Mucosa of stomach (tissue), 1 donor: Measurements from ENCODE around the gene FHL1.

Experiments used
- H3K27me3 ChIP-seq: one replicate; pipeline ENCODE4 v1.7.0; 2013; ENCODE audit warnings: mild to moderate bottlenecking, low read length; ENCODE audit not compliant: control insufficient read depth, insufficient read depth
- H3K36me3 ChIP-seq: one replicate; pipeline ENCODE4 v1.7.0; 2013; ENCODE audit warnings: low read length; ENCODE audit not compliant: control insufficient read depth, insufficient read depth
- H3K4me1 ChIP-seq: one replicate; pipeline ENCODE4 v1.7.0; 2013; ENCODE audit warnings: mild to moderate bottlenecking, low read length; ENCODE audit not compliant: control insufficient read depth, insufficient read depth
- H3K4me3 ChIP-seq: one replicate; pipeline ENCODE4 v1.7.0; 2013; ENCODE audit warnings: low read length
- H3K9ac ChIP-seq: one replicate; pipeline ENCODE4 v1.7.0; 2013; ENCODE audit warnings: mild to moderate bottlenecking, low read length, moderate library complexity
- H3K9me3 ChIP-seq: one replicate; pipeline ENCODE4 v1.7.0; 2013; ENCODE audit warnings: mild to moderate bottlenecking, low read length, moderate library complexity; ENCODE audit not compliant: control insufficient read depth
- donor health status: Pancreatic carcinoma.

FHL1 gene

GRCh38 chrX:136192839-136193414, 45.6 kb downstream of the FHL1 start:
- Histone ChIP-seq H3K4me3 (no peak overlapping the region), H3K9ac (no peak overlapping the region), H3K4me1 (peaks cover 65% of the 10 kb centered on the region), H3K9me3 (no peaks in the 10 kb centered on the region), H3K27me3 (no peaks in the 10 kb centered on the region), H3K36me3 (no peaks in the 10 kb centered on the region)

GRCh38 chrX:136193771-136194170, 46.4 kb downstream of the FHL1 start:
- Histone ChIP-seq H3K4me3 (no peak overlapping the region), H3K36me3 (no peaks in the 10 kb centered on the region), H3K9me3 (no peaks in the 10 kb centered on the region), H3K9ac (no peak overlapping the region), H3K27me3 (no peaks in the 10 kb centered on the region), H3K4me1 (peaks cover 67% of the 10 kb centered on the region)

GRCh38 chrX:136194536-136194935, 47.2 kb downstream of the FHL1 start:
- H3K4me1 ChIP-seq, result peaks cover 64% of the 10 kb centered on the region

GRCh38 chrX:136195247-136195646, 47.9 kb downstream of the FHL1 start:
- H3K9ac ChIP-seq, result no peak overlapping the region
- no peaks in the 10 kb centered on the region for H3K36me3 ChIP-seq
- peaks cover 59% of the 10 kb centered on the region for H3K4me1 ChIP-seq
- no peak overlapping the region for H3K4me3 ChIP-seq
- no peaks in the 10 kb centered on the region for H3K9me3 ChIP-seq
- no peaks in the 10 kb centered on the region for H3K27me3 ChIP-seq

More at GRCh38 chrX:136194536-136194935, 47.2 kb downstream of the FHL1 start:
- no peak overlapping the region for H3K4me3 ChIP-seq
- no peak overlapping the region for H3K9ac ChIP-seq
- no peaks in the 10 kb centered on the region for H3K9me3 ChIP-seq
- H3K36me3 ChIP-seq, result no peaks in the 10 kb centered on the region
- no peaks in the 10 kb centered on the region for H3K27me3 ChIP-seq

GRCh38 chrX:136196691-136197155, 49.4 kb downstream of the FHL1 start:
- Histone ChIP-seq H3K36me3 (no peaks in the 10 kb centered on the region), H3K9me3 (no peaks in the 10 kb centered on the region), H3K27me3 (no peaks in the 10 kb centered on the region), H3K4me1 (peaks cover 48% of the 10 kb centered on the region), H3K4me3 (no peak overlapping the region), H3K9ac (no peak overlapping the region)

GRCh38 chrX:136198010-136198409, 50.7 kb downstream of the FHL1 start:
- H3K9ac ChIP-seq, result no peak overlapping the region
- no peaks in the 10 kb centered on the region for H3K27me3 ChIP-seq
- H3K36me3 ChIP-seq, result no peaks in the 10 kb centered on the region
- no peaks in the 10 kb centered on the region for H3K9me3 ChIP-seq
- H3K4me3 ChIP-seq, result no peak overlapping the region
- H3K4me1 ChIP-seq, result peaks cover 42% of the 10 kb centered on the region

GRCh38 chrX:136198678-136199243, 51.4 kb downstream of the FHL1 start:
- Histone ChIP-seq H3K36me3 (no peaks in the 10 kb centered on the region), H3K4me1 (peaks cover 35% of the 10 kb centered on the region), H3K27me3 (no peaks in the 10 kb centered on the region), H3K9me3 (no peaks in the 10 kb centered on the region), H3K4me3 (no peak overlapping the region), H3K9ac (no peak overlapping the region)

GRCh38 chrX:136199365-136199764, 52.0 kb downstream of the FHL1 start:
- H3K4me1 ChIP-seq, result peaks cover 38% of the 10 kb centered on the region
- no peaks in the 10 kb centered on the region for H3K9me3 ChIP-seq
- no peak overlapping the region for H3K4me3 ChIP-seq
- H3K36me3 ChIP-seq, result no peaks in the 10 kb centered on the region
- no peaks in the 10 kb centered on the region for H3K27me3 ChIP-seq
- H3K9ac ChIP-seq, result no peak overlapping the region

- no peaks in the 10 kb centered on the region for H3K27me3 ChIP-seq
- no peak overlapping the region for H3K9ac ChIP-seq
- no peak overlapping the region for H3K4me3 ChIP-seq
- peaks cover 35% of the 10 kb centered on the region for H3K4me1 ChIP-seq
- H3K9me3 ChIP-seq, result no peaks in the 10 kb centered on the region
- H3K36me3 ChIP-seq, result no peaks in the 10 kb centered on the region
Observed at GRCh38 chrX:136200466-136200865, 53.1 kb downstream of the FHL1 start.

GRCh38 chrX:136201601-136202000, 54.3 kb downstream of the FHL1 start:
- no peaks in the 10 kb centered on the region for H3K27me3 ChIP-seq
- H3K4me3 ChIP-seq, result no peak overlapping the region
- H3K9ac ChIP-seq, result no peak overlapping the region
- peaks cover 24% of the 10 kb centered on the region for H3K4me1 ChIP-seq
- no peaks in the 10 kb centered on the region for H3K9me3 ChIP-seq
- H3K36me3 ChIP-seq, result no peaks in the 10 kb centered on the region

- Histone ChIP-seq H3K4me1 (peaks cover 15% of the 10 kb centered on the region), H3K4me3 (no peak overlapping the region), H3K27me3 (no peaks in the 10 kb centered on the region), H3K9me3 (no peaks in the 10 kb centered on the region), H3K36me3 (no peaks in the 10 kb centered on the region), H3K9ac (no peak overlapping the region)
Observed at GRCh38 chrX:136202889-136203288, 55.6 kb downstream of the FHL1 start.

GRCh38 chrX:136203438-136203837, 56.1 kb downstream of the FHL1 start:
- Histone ChIP-seq H3K27me3 (no peaks in the 10 kb centered on the region), H3K9me3 (no peaks in the 10 kb centered on the region), H3K36me3 (no peaks in the 10 kb centered on the region), H3K9ac (no peak overlapping the region), H3K4me3 (no peak overlapping the region), H3K4me1 (peaks cover 15% of the 10 kb centered on the region)
